OCI-LY1 (cell line): ENCODE measurements around the gene STXBP6.

Experiments used
- CTCF ChIP-seq: fragments of 200-600 bp; sonication (generic), shearing (Covaris generic); IDR thresholded peaks from 2 replicates; pipeline ENCODE4 v1.5.1; 2017; ENCODE audit warnings: mild to moderate bottlenecking, antibody characterized with exemption, low read length, moderate library complexity, mixed read lengths
- EZH2 ChIP-seq: fragments of 200-600 bp; sonication (generic), shearing (Covaris generic); IDR thresholded peaks from 2 replicates; pipeline ENCODE4 v1.8.0; 2017; ENCODE audit warnings: borderline replicate concordance, mixed run types, mild to moderate bottlenecking, antibody characterized with exemption, low read length, moderate library complexity, mixed read lengths

GRCh38 chr14:24976602-24977001, 73.3 kb downstream of the STXBP6 start:
- TF ChIP-seq CTCF, result no peak
- TF ChIP-seq EZH2, result no peak
